NOMO-1 treated with DMSO at 0.1 percent for 48 hours (cell line): ENCODE results near the gene SPEG.

Experiments
- DNase-seq: peaks from one replicate; lab custom pipeline; 2025; ENCODE audit not compliant: unreplicated experiment; lab: John Stamatoyannopoulos, UW

Gene SPEG

DNA sequence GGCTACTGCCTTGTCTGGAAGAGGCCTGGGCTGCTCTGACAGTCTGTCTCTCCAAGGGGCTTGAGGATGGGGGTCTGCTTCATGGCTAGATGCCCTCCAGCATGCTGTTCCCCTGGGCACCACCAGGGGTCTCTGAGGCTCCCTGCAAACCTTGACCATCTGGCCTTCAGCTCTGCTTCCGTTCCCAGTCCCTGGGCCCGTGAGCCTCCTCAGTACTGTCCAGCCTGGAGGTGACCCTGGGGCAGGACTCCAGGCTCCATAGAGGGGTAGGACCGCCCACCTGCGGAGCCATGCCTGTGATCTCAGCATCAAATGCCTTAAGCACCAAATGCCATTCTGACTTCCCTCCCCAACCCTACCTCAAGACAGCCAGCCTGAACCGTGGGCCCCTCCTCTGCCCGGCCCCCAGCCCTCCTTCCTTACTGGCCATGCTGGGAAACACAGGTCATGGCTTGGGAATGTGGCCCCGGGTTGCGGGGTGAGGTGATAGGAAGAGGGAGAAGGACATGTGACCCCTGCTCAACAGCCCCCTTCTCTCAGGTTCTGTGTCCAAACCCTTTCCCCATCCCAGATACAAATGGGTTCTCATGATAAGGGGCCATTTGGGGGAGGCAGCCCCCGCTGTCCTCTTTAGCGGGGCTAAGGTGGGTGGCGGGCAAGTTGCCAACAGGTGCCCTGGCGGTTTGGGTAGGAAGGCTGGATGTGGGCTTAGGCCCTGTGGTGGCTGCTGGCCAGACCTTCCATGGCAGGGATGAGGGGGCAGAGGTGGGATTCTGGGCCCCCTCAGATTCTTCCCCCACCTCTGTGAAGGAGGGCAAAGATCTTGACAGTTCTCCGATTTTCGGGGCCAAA lies 25.0 kb downstream of the SPEG start:
- DNase-seq: peak; percentile 28

- DNase-seq: no peak
Measured at GRCh38 chr2:219460424-219460926, 25.8 kb downstream of the SPEG start.

DNA sequence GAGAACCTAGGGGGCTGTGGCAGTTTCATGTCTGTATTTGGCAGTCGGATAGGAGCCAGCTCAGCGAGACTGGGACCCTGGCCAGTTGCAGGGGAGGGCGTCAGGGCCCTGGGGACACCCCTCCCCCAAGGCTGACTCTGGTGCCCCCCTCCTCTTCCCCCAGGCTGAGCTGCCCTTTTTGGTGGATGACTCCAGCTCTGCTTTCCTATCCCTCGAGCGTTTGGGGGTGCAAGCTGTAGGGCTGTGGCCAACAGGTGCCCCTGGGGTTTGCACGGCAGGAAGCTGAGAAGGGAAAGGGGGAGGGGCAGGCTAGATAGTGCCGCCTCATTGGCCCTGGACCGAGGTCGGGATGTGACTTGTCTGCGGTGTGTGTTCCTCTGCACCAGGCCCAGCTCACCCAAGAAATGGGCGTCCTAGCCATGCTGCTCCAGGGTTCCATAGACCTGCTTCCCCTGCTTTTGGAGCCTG lies 26.4 kb downstream of the SPEG start:
- no peak for DNase-seq

DNA sequence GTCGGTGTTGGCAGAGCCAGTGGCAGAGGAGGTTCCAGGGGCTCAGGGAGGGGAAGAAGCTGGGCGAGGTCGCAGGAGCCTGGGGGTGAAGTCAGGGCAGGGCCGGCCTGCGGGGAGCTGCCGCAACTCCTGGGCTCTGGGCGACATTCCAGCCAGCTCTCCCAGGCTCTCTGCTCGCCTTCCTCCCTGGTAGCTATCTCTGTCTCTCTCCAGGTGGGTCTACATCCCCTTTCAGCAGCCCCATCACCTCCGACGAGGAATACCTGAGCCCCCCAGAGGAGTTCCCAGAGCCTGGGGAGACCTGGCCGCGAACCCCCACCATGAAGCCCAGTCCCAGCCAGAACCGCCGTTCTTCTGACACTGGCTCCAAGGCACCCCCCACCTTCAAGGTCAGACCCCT lies 27.0 kb downstream of the SPEG start:
- DNase-seq: no peak

DNA sequence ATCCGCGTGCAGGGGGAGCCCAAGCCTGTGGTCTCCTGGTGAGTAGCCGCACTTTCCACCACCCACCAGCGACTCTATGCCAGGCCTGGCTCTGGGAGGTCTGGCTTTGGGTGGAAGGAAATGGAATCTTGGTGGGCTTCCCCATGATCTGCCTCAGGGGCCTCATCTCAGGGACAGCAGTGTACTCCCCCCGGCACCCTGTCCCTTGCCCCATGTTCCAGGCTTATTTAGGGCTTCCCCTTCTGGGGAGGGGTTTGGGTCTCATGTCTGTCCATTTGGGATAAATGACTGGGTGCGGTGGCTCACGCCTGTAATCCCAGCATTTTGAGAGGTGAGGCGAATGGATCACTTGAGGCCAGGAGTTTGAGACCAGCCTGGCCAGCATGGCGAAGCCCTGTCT lies 27.7 kb downstream of the SPEG start:
- no peak for DNase-seq

- DNase-seq: no peak
Measured at GRCh38 chr2:219464286-219465032, 29.8 kb downstream of the SPEG start.

DNA sequence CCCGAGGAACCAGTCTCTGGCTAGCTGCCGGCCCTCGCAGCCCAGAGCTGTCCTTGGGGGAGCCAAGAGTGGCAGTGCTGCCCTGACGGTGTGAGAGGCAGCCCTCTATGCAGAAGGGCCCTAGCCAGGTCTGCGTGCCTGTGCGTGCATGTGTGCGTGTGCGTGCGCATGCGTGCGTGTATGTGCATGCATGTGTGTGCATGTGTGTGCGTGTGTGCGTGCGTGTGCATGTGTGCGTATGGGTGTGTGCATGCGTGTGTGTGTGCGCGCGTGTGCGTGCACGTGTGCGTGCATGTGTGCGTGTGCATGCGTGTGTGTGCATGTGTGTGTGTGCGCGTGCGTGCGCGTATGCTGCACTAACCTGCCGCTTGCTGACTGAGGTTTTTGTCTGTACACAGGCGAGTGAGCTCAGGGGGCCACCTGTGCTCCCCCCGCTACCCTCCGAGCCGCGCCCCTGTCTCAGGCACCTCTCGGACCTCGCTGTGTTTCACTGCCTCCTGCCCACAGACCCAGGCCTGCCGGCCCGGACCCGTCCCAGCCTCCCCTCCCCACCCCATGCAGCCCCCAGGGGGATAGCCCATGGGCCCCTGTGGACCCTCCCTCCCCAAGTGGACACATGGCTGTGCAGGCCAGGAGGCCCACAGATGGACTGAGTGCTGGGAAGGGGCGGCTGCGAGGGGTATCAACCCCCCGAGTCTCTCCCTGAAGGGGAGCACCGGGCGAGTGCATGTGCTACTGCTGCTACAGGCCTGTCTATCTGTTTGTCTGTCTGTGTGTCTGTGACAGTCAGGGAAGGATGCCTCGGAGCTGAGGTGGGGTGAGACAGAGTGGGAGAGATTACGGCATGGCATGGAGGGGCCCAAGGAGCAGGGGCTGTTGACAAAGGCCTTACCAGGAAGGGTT lies 31.3 kb downstream of the SPEG start:
- no peak for DNase-seq

DNA sequence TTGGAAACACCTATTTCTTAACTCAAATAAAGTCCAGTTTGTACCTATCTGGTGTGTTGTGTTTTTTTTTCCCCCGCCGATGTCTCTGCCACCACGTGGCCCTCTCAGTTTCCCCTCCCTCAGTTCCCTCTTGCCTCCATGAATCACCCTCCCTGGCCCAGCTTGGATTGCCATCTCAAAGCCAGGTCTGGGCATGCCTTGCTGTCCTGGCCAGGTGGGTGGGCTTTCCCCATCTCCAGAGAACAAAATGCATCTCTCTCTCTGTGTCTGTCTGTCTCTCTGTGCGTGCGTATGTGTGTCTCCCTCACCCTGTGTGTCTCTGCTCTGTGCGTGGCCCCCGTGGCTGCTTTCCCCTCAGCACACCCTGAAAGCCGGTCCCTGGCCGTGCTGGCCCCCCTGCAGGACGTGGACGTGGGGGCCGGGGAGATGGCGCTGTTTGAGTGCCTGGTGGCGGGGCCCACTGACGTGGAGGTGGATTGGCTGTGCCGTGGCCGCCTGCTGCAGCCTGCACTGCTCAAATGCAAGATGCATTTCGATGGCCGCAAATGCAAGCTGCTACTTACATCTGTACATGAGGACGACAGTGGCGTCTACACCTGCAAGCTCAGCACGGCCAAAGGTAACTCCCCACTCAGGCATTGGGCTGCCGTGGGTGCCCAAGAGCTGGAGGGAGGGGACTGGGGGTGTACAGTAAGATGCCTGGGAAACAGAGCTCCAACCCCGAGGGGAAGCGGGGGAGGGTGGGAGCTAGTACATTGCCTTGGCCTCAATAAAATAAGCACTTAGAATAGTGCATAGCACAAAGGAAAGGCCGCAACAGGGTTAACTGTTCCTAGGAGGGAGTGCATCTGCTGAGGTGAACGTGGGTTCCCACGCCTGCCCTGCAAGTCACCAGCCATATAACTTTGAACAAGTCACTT lies 32.4 kb downstream of the SPEG start:
- no peak for DNase-seq

DNA sequence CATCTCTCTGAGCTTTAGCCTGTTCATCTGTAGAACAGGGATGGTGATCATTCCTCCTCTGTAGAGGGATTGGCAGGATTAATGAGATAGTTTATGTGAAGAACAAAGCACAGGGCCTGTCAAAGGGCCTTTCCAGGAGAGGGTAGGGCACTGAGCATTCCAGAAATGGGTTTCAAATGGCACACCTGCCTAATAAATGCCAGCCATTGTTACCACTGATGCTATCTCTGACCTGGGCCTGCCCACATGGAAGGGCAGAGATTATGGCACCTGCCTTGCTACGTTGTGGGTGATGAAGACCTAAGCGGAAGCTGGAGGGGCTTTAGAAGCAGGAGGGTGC lies 33.1 kb downstream of the SPEG start:
- DNase-seq: no peak

GRCh38 chr2:219468410-219469185 lies 34.0 kb downstream of the SPEG start:
- no peak for DNase-seq

- DNase-seq: no peak
Measured at GRCh38 chr2:219469186-219469724, 34.6 kb downstream of the SPEG start.

GRCh38 chr2:219470429-219470828 lies 35.8 kb downstream of the SPEG start:
- no peak for DNase-seq

DNA sequence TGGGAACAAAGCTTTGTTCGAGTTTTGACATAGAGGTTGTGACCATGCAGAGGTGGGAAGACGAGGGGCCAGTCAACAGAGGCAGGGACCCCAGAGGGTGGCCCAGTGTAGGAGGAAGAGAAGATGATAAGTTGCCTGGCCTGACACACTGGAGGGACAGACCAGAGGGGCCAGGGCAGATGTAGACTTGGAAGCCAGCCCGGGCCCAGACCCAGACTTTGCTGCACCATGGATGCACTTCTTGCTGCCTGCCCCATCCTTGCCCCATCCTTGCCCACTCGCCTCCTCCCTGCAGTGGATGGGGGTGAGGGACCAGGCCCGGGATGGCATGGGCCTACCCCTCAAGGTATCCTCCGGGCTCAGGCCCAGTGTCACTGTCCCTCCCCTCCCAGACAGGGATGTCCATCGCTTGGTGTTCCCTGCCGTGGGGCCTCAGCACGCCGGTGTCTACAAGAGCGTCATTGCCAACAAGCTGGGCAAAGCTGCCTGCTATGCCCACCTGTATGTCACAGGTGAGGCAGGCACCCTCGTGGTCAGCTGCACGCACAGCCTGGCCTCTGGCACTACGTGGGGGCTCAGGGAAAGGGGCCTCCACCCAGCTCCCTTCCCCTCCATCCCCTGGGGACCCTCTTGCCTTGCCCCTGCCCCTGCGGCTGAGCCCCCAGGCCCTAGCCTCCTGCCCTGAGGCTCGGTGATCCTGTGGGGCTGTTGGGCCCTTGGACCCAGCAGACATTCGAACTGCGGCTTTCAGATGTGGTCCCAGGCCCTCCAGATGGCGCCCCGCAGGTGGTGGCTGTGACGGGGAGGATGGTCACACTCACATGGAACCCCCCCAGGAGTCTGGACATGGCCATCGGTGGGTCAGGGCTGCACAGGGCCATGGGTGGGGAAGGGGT lies 37.1 kb downstream of the SPEG start:
- DNase-seq: no peak

DNA sequence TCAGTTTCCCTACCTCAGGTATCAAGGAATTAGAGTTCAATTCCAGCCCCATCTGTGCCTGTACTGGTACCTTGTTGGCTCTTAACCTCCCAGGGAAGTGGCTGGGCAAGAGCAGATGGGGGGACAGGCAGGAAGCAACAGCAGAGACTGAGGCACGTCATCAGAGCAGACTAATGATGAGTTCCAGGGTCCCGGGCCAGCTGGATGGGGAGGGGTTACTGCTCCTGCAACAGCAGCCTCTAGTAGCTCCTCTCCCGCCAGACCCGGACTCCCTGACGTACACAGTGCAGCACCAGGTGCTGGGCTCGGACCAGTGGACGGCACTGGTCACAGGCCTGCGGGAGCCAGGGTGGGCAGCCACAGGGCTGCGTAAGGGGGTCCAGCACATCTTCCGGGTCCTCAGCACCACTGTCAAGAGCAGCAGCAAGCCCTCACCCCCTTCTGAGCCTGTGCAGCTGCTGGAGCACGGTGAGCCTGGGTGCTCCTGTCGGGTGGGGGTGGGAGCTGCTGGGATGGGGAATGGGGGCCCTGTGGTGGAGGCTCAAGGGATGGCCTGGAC lies 38.1 kb downstream of the SPEG start:
- no peak for DNase-seq

GRCh38 chr2:219473511-219473910 lies 38.9 kb downstream of the SPEG start:
- DNase-seq: no peak

DNA sequence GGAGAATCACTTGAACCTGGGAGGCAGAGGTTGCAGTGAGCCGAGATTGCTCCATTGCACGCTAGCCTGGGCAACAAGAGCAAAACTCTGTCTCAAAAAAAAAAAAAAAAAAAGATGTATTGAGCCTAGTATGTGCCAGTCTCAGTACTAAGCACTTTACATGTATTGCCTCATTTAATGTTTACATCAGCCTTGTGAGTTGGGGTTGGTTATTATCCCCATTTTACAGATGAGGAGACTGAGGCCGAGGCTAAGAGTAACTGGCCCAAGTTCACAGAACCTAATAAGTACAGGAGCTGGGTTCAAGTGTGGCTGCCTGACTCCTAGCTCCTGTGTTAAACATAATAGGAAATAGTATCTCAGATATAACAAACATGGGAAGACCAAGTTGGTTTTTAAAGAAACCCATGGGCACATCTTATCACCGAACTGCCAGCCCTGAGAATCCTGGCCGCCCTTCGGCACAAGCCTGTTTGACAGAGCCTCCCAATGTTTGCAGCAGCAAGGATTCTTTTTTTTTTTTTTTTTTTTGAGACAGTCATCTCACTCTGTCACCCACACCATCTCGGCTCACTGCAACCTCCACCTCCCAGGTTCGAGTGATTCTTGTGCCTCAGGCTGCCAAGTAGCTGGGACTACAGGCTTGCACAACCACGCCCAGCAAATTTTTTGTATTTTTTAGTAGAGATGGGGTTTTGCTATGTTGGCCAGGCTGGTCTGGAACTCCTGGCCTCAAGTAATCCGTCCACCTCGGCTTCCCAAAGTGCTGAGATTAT lies 39.8 kb downstream of the SPEG start:
- DNase-seq: no peak

- no peak for DNase-seq
Measured at GRCh38 chr2:219475278-219475677, 40.6 kb downstream of the SPEG start.
